Liver (tissue), 9 donors: ENCODE data around the gene GPX4. TPM values are rescaled to one million over a fixed set of nuclear protein-coding genes. Genes with fewer than 3 reads are reported as not detected.

Experiments
- DNase-seq: peaks from one replicate; pipeline ENCODE4 v3.0.0-alpha.2; 2017; ENCODE audit warnings: low spot score
- H3K27ac ChIP-seq, 2 donors: one replicate each; pipeline ENCODE4 v1.7.0; 2013; ENCODE audit warnings: inconsistent platforms in 2 of 2, low read length in 2 of 2, control low read depth in 1 of 2, low read depth in 1 of 2, mild to moderate bottlenecking in 1 of 2
- H3K27me3 ChIP-seq, 4 donors: one replicate each; pipeline versions ENCODE4 v1.6.1 to v1.7.0; 2013; ENCODE audit warnings: low read length in 3 of 4, inconsistent platforms in 1 of 4, mild to moderate bottlenecking in 1 of 4, moderate library complexity in 1 of 4; ENCODE audit not compliant: control insufficient read depth in 4 of 4, insufficient read depth in 4 of 4
- H3K36me3 ChIP-seq, 4 donors: one replicate each; pipeline versions ENCODE4 v1.6.1 to v1.7.0; 2013; ENCODE audit warnings: low read length in 3 of 4, mild to moderate bottlenecking in 3 of 4, low read depth in 1 of 4, moderate library complexity in 1 of 4; ENCODE audit not compliant: control insufficient read depth in 4 of 4, insufficient read depth in 3 of 4
- H3K4me1 ChIP-seq, 4 donors: one replicate each; pipeline versions ENCODE4 v1.6.1 to v1.7.0; 2013; ENCODE audit warnings: low read length in 3 of 4, mild to moderate bottlenecking in 3 of 4, moderate library complexity in 1 of 4; ENCODE audit not compliant: control insufficient read depth in 4 of 4, insufficient read depth in 4 of 4
- H3K4me3 ChIP-seq, 3 donors: one replicate each; pipeline versions ENCODE4 v1.6.1 to v1.7.0; 2013; ENCODE audit warnings: low read length in 3 of 3, control low read depth in 1 of 3, low read depth in 1 of 3, mild to moderate bottlenecking in 1 of 3
- H3K9ac ChIP-seq, 2 donors: one replicate each; pipeline ENCODE4 v1.7.0; 2013; ENCODE audit warnings: low read length in 2 of 2, mild to moderate bottlenecking in 2 of 2, moderate library complexity in 2 of 2, control low read depth in 1 of 2, low read depth in 1 of 2
- H3K9me3 ChIP-seq, 4 donors: one replicate each; pipeline versions ENCODE4 v1.6.1 to v1.7.0; 2013; ENCODE audit warnings: low read length in 3 of 4; ENCODE audit not compliant: control insufficient read depth in 4 of 4
- CTCF ChIP-seq: fragments of 150-350 bp; IDR thresholded peaks from 2 replicates; pipeline ENCODE4 v1.5.1; 2017; ENCODE audit warnings: improper control_type of control experiment, low read depth, low read length; ENCODE audit not compliant: missing input control
- EGR1 ChIP-seq, 2 donors: IDR thresholded peaks; 2 replicates each; pipeline ENCODE4 v1.6.1; 2016 to 2018; ENCODE audit warnings: antibody characterized with exemption in 2 of 2, low read depth in 2 of 2
- FOXA1 ChIP-seq: IDR thresholded peaks from 2 replicates; pipeline ENCODE4 v1.6.1; 2016; ENCODE audit warnings: antibody characterized with exemption
- FOXA2 ChIP-seq: IDR thresholded peaks from 2 replicates; pipeline ENCODE4 v1.6.1; 2016; ENCODE audit warnings: antibody characterized with exemption
- GABPA ChIP-seq, 2 donors: IDR thresholded peaks in 1 of 2; conservative IDR thresholded peaks in 1 of 2; 2 replicates each; pipeline ENCODE4 v1.6.1; 2016; ENCODE audit warnings: antibody characterized with exemption in 2 of 2, mild to moderate bottlenecking in 1 of 2, moderate library complexity in 1 of 2
- HNF4A ChIP-seq, 2 donors: conservative IDR thresholded peaks; 2 replicates each; pipeline ENCODE4 v1.6.1; 2016; ENCODE audit warnings: antibody characterized with exemption in 2 of 2, mild to moderate bottlenecking in 2 of 2
- HNF4G ChIP-seq: IDR thresholded peaks from 2 replicates; pipeline ENCODE4 v1.6.1; 2016; ENCODE audit warnings: antibody characterized with exemption
- JUND ChIP-seq, 2 donors: IDR thresholded peaks; 2 replicates each; pipeline ENCODE4 v1.6.1; 2016; ENCODE audit warnings: antibody characterized with exemption in 2 of 2
- NR2F2 ChIP-seq: IDR thresholded peaks from 2 replicates; pipeline ENCODE4 v1.6.1; 2016; ENCODE audit warnings: antibody characterized with exemption
- RAD21 ChIP-seq, 2 donors: IDR thresholded peaks; 2 replicates each; pipeline ENCODE4 v1.6.1; 2016; ENCODE audit warnings: antibody characterized with exemption in 2 of 2, mild to moderate bottlenecking in 2 of 2
- RXRA ChIP-seq, 2 donors: IDR thresholded peaks; 2 replicates each; pipeline ENCODE4 v1.6.1; 2017 to 2018; ENCODE audit warnings: antibody characterized with exemption in 2 of 2, mild to moderate bottlenecking in 1 of 2
- SP1 ChIP-seq: IDR thresholded peaks from 2 replicates; pipeline ENCODE4 v1.6.1; 2018; ENCODE audit warnings: antibody characterized with exemption, mild to moderate bottlenecking
- TAF1 ChIP-seq: conservative IDR thresholded peaks from 2 replicates; pipeline ENCODE4 v1.6.1; 2016; ENCODE audit warnings: antibody characterized with exemption, mild to moderate bottlenecking
- YY1 ChIP-seq: IDR thresholded peaks from 2 replicates; pipeline ENCODE4 v1.6.1; 2016; ENCODE audit warnings: antibody characterized with exemption, mild to moderate bottlenecking
- ZBTB33 ChIP-seq: IDR thresholded peaks from 2 replicates; pipeline ENCODE4 v1.6.1; 2016; ENCODE audit warnings: antibody characterized with exemption
- WGBS: extraction: QIAGEN DNeasy Blood & Tissue Kit; methylation state at CpG from one replicate; pipeline ENCODE4 v1.1.7; 2013; 5-methylcytosine and 5-hydroxymethylcytosine counted together
- polyA plus RNA-seq, 2 donors: library from polyadenylated mRNA; stranded (reverse) in 1 of 2; unstranded in 1 of 2; fragments of 200-250 nt in 1 of 2; fragments of >200 nt in 1 of 2; fragmentation: Nextera tagmentation in 1 of 2; extraction: Ambion mirVana in 1 of 2; gene quantifications; one replicate each; pipeline versions ENCODE4 v1.2.1 to v1.2.3, GENCODE V29; 2013 to 2015
- total RNA-seq, 2 donors: library from RNA; depleted of rRNA; stranded (reverse); fragments of >200 nt; gene quantifications; one replicate each; pipeline ENCODE4 v1.2.3, GENCODE V29; 2014
- TF ChIP-seq, protein P1 (sequence below): IDR thresholded peaks from 2 replicates; pipeline ENCODE4 v1.6.1; 2016; ENCODE audit warnings: antibody characterized with exemption
- donor health status: healthy.
- donor health status: healthy.
- donor health status: healthy.
- donor health status: healthy.
- donor health status: healthy.

GPX4 gene
- total and polyA plus RNA-seq, 4 donors = 122 to 558 (median 298) TPM

DNA sequence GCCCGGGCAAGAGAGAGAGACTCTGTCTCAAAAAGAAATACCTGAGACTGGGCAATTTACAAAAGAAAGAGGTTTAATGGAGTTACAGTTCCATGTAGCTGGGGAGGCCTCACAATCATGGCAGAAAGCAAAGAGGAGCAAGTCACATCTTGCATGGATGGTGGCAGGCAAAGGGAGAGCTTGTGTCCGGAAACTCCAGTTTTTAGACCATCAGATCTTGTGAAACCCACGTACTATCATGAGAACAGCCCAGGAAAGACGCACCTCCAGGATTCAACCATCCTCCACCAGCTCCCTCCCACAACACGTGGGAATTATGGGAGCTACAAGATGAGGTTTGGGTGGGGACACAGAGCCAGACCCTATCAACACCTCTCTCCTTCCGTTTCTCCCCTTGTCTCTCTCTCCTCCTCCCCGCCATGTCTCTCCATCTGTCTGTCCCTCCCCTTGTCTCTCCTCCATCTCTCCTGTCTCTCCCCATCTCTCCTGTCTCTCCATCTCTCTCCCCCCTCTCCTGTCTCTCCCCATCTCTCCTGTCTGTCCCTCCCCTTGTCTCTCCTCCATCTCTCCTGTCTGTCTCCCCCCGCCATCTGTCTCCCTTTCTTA is 18.6 kb upstream of the GPX4 start:
- H3K27me3 ChIP-seq = no peaks in the 10 kb centered on the region

DNA sequence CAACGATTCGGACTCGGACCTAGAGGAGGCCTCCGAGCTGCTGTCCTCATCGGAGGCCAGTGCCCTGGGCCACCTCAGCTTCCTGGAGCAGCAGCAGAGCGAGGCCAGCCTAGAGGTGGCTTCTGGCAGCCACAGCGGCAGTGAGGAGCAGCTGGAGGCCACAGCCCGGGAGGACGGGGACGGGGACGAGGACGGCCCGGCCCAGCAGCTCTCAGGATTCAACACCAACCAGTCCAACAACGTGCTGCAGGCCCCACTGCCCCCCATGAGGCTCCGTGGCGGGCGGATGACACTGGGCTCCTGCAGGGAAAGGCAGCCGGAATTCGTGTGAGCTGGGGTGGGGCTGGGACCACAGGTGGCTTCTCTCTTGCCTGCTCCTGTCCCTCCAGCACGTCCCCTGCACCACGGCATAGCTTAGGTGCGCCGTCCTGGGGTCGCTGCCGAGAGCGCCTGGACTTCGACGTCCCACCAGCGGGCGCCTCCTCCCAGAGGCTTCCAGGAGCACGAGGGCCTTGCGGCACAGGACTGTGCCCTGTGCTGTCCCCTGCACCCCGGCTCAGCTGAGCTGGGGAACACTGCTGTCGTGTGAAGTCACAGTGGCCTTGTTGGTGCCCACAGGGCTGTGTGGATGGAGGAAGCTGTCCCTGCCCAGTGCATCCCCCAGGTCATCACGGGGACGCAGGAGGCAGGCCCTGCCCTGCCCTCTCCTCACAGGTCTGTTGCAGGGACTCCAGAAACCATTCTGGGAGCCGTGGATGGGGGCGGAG is 17.9 kb upstream of the GPX4 start:
- Histone ChIP-seq H3K4me1 (peaks cover 3 to 34% (median 10%) of the 10 kb centered on the region in 4 donors), H3K36me3 (peaks cover 6 to 24% (median 15%) of the 10 kb centered on the region in 4 donors)

More for the DNA sequence above, 18.6 kb upstream of the GPX4 start:
- no peak overlapping the region for H3K9ac ChIP-seq
- no peaks in the 10 kb centered on the region for H3K9me3 ChIP-seq
- H3K4me3 ChIP-seq = no peak overlapping the region
- peaks cover 7 to 20% (median 15%) of the 10 kb centered on the region in 4 donors for H3K36me3 ChIP-seq
- TF ChIP-seq TAF1 (no peak), FOXA2 (no peak), ZBTB33 (no peak), HNF4A (conservative IDR thresholded peaks at IDR 0.05) (no peak), GABPA (IDR thresholded peaks at IDR 0.05 in 1 of 2, conservative IDR thresholded peaks at IDR 0.05 in 1 of 2) (no peak), HNF4G (no peak), SP1 (no peak), NR2F2 (no peak), RXRA (IDR thresholded peaks at IDR 0.05) (no peak), EGR1 (IDR thresholded peaks at IDR 0.05; ENCODE audit: low read depth in 2 of 2) (no peak), CTCF (no peak), FOXA1 (no peak), RAD21 (IDR thresholded peaks at IDR 0.05) (no peak), YY1 (no peak), JUND (IDR thresholded peaks at IDR 0.05) (no peak)
- TF ChIP-seq, protein P1, sequence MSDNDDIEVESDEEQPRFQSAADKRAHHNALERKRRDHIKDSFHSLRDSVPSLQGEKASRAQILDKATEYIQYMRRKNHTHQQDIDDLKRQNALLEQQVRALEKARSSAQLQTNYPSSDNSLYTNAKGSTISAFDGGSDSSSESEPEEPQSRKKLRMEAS = no peak
- H3K4me1 ChIP-seq = peaks cover 3 to 34% (median 10%) of the 10 kb centered on the region in 4 donors
- no peak for DNase-seq
- WGBS = 82% methylated on average over 8 of the region's 8 CpGs
- no peak overlapping the region for H3K27ac ChIP-seq

More for the DNA sequence above, 17.9 kb upstream of the GPX4 start:
- no peak overlapping the region for H3K9ac ChIP-seq
- TF ChIP-seq EGR1 (IDR thresholded peaks at IDR 0.05; ENCODE audit: low read depth in 2 of 2) = no peak
- H3K27ac ChIP-seq = no peak overlapping the region
- H3K27me3 ChIP-seq = no peaks in the 10 kb centered on the region
- 84% methylated on average over 38 of the region's 38 CpGs for WGBS
- H3K9me3 ChIP-seq = no peaks in the 10 kb centered on the region
- DNase-seq = no peak
- H3K4me3 ChIP-seq = no peak overlapping the region
